HEK293 (cell line): ENCODE measurements around the gene RAB23.
"Not testable (repeated sequence)": the region's sequence is repeated elsewhere in the genome, so short reads cannot be mapped to it uniquely, and the experiment has no call there.

ENCODE experiments used
- CTCF ChIA-PET: fragments of 350-600 bp; formaldehyde crosslinking; extraction: SDS; loops from one replicate; lab custom pipeline; 2021; ENCODE audit warnings: antibody characterized with exemption; lab: Yijun Ruan, JAX
- POLR2A ChIA-PET: fragments of 300-600 bp; formaldehyde crosslinking; extraction: SDS; loops from one replicate; lab custom pipeline; 2020; ENCODE audit warnings: antibody characterized with exemption, inconsistent platforms; lab: Yijun Ruan, JAX
- H3K27ac ChIP-seq: fragments of 200-500 bp; sonication (Bioruptor generic); 2 replicates; pipeline ENCODE4 v1.5.1; 2014; ENCODE audit warnings: low read depth, low read length, control low read depth, inconsistent platforms; ENCODE audit errors: extremely low read depth
- H3K36me3 ChIP-seq, 2 experiments: fragments of 200-500 bp in 1 of 2; sonication (Bioruptor generic) in 1 of 2; 1 replicate in 1 of 2; 2 replicates in 1 of 2; pipeline ENCODE4 v1.5.1; 2014 to 2017; ENCODE audit warnings: inconsistent platforms in 2 of 2, low read length in 2 of 2; ENCODE audit not compliant: control insufficient read depth in 2 of 2, insufficient read depth in 1 of 2
- H3K4me1 ChIP-seq: fragments of 200-500 bp; sonication (Bioruptor generic); 2 replicates; pipeline ENCODE4 v1.5.1; 2014; ENCODE audit warnings: mild to moderate bottlenecking, low read length, inconsistent platforms; ENCODE audit not compliant: control insufficient read depth, insufficient read depth
- H3K4me3 ChIP-seq: 2 replicates; pipeline ENCODE4 v1.5.1; 2011; ENCODE audit warnings: low read depth, mild to moderate bottlenecking, control low read depth, low read length, moderate library complexity
- H3K9me3 ChIP-seq: fragments of 200-500 bp; sonication (Bioruptor generic); 2 replicates; pipeline ENCODE4 v1.5.1; 2014; ENCODE audit warnings: low read depth, low read length, inconsistent platforms; ENCODE audit not compliant: control insufficient read depth, insufficient read depth
- FEZF1 ChIP-seq: fragments of 450-650 bp; formaldehyde crosslinking; IDR thresholded peaks from 2 replicates; pipeline ENCODE4 v1.5.1; 2016; ENCODE audit warnings: missing biosample characterization, missing genetic modification characterization
- GLIS1 ChIP-seq: fragments of 450-650 bp; formaldehyde crosslinking; IDR thresholded peaks from 2 replicates; pipeline ENCODE4 v1.5.1; 2016; ENCODE audit warnings: missing biosample characterization, missing genetic modification characterization
- HOXA7 ChIP-seq: sonication (generic); formaldehyde crosslinking; IDR thresholded peaks from 2 replicates; pipeline ENCODE4 v1.8.1; 2022; ENCODE audit warnings: missing genetic modification reagents, borderline replicate concordance
- KLF16 ChIP-seq: fragments of 450-650 bp; formaldehyde crosslinking; IDR thresholded peaks from 2 replicates; pipeline ENCODE4 v1.5.1; 2017; ENCODE audit warnings: missing biosample characterization, missing genetic modification characterization
- KLF7 ChIP-seq: fragments of 450-650 bp; formaldehyde crosslinking; IDR thresholded peaks from 2 replicates; pipeline ENCODE4 v1.5.1; 2016; ENCODE audit warnings: missing biosample characterization, missing genetic modification characterization, borderline replicate concordance
- OSR2 ChIP-seq: fragments of 450-650 bp; formaldehyde crosslinking; IDR thresholded peaks from 2 replicates; pipeline ENCODE4 v1.5.1; 2016; ENCODE audit warnings: missing biosample characterization, missing genetic modification characterization
- OVOL3 ChIP-seq: fragments of 450-650 bp; formaldehyde crosslinking; IDR thresholded peaks from 2 replicates; pipeline ENCODE4 v1.5.1; 2016; ENCODE audit warnings: missing biosample characterization, missing genetic modification characterization
- SCRT1 ChIP-seq: fragments of 450-650 bp; formaldehyde crosslinking; IDR thresholded peaks from 2 replicates; pipeline ENCODE4 v1.5.1; 2016; ENCODE audit warnings: missing biosample characterization, missing genetic modification characterization, borderline replicate concordance
- SP2 ChIP-seq: fragments of 450-650 bp; formaldehyde crosslinking; IDR thresholded peaks from 2 replicates; pipeline ENCODE4 v1.5.1; 2016; ENCODE audit warnings: missing biosample characterization, missing genetic modification characterization
- ZIC2 ChIP-seq: fragments of 450-650 bp; formaldehyde crosslinking; IDR thresholded peaks from 2 replicates; pipeline ENCODE4 v1.5.1; 2016; ENCODE audit warnings: missing biosample characterization, missing genetic modification characterization
- ZNF157 ChIP-seq: fragments of 450-650 bp; formaldehyde crosslinking; IDR thresholded peaks from 2 replicates; pipeline ENCODE4 v1.5.1; 2016; ENCODE audit warnings: missing biosample characterization, missing genetic modification characterization
- ZNF175 ChIP-seq: fragments of 450-650 bp; formaldehyde crosslinking; IDR thresholded peaks from 2 replicates; pipeline ENCODE4 v1.5.1; 2016; ENCODE audit warnings: missing biosample characterization, missing genetic modification characterization
- ZNF394 ChIP-seq: fragments of 450-650 bp; formaldehyde crosslinking; IDR thresholded peaks from 2 replicates; pipeline ENCODE4 v1.5.1; 2016; ENCODE audit warnings: missing biosample characterization, missing genetic modification characterization, mild to moderate bottlenecking, moderate library complexity, borderline replicate concordance
- ZNF510 ChIP-seq: fragments of 450-650 bp; formaldehyde crosslinking; IDR thresholded peaks from 2 replicates; pipeline ENCODE4 v1.5.1; 2018; ENCODE audit warnings: mild to moderate bottlenecking, missing genetic modification characterization, missing biosample characterization; ENCODE audit not compliant: insufficient replicate concordance
- ZNF529 ChIP-seq: fragments of 450-650 bp; formaldehyde crosslinking; IDR thresholded peaks from 2 replicates; pipeline ENCODE4 v1.5.1; 2017; ENCODE audit warnings: missing genetic modification characterization, missing biosample characterization; ENCODE audit not compliant: insufficient replicate concordance
- ZNF670 ChIP-seq: fragments of 450-650 bp; formaldehyde crosslinking; IDR thresholded peaks from 2 replicates; pipeline ENCODE4 v1.5.1; 2016; ENCODE audit warnings: missing biosample characterization, missing genetic modification characterization, low read depth
- TF ChIP-seq, protein P1 (sequence below): fragments of 450-650 bp; formaldehyde crosslinking; IDR thresholded peaks from 2 replicates; pipeline ENCODE4 v1.5.1; 2016; ENCODE audit warnings: missing biosample characterization, missing genetic modification characterization
- TF ChIP-seq, protein P2 (sequence below): fragments of 450-650 bp; formaldehyde crosslinking; IDR thresholded peaks from 2 replicates; pipeline ENCODE4 v1.5.1; 2017; ENCODE audit warnings: missing biosample characterization, missing genetic modification characterization
- TF ChIP-seq, protein P3 (sequence below): fragments of 450-650 bp; formaldehyde crosslinking; IDR thresholded peaks from 2 replicates; pipeline ENCODE4 v1.5.1; 2017; ENCODE audit warnings: missing biosample characterization, missing genetic modification characterization

The RAB23 gene

DNA sequence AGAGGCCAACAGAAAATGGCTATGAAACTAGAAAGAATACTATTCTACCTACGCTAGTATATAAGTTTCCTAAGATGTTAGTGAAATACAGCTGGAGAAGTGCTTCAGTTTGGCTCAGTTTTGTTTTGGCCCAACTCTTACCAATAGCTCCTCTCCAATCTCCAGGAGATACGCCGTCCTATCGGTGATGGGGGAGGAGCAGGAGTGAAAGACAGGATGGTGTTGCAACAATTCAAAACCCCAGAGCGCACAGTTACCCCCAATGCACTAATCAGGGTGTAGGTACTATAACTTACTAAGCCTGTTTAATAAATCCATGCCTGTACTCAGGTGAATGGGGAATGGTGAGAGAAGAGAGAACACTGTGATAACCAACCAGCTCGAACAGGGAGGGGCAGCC is 24.2 kb upstream of the RAB23 start:
- H3K9me3 ChIP-seq = no peaks in the 10 kb centered on the region
- no peak overlapping the region for H3K27ac ChIP-seq
- H3K36me3 ChIP-seq = no peaks in the 10 kb centered on the region
- H3K4me1 ChIP-seq = peaks cover 6% of the 10 kb centered on the region; the same call in 1 of the 2 replicates
- H3K4me3 ChIP-seq = no peak overlapping the region
- CTCF ChIA-PET = interaction anchor here (0.7 to 1.6 kb wide), 3 partner anchors 11 to 291 kb away, joined by 3 to 4 read pairs (median 3); partner anchors contain the start of gene BEND6
- POLR2A ChIA-PET = no interaction called here
- no peak for TF ChIP-seq ZIC2 (tag by site-specific recombination)
- no peak for TF ChIP-seq ZNF175 (tag by site-specific recombination)
- no peak for TF ChIP-seq ZNF670 (tag by site-specific recombination)
- TF ChIP-seq ZNF157 = no peak
- TF ChIP-seq KLF16 (tag by site-specific recombination) = no peak
- no peak for TF ChIP-seq ZNF529
- TF ChIP-seq, protein P1, sequence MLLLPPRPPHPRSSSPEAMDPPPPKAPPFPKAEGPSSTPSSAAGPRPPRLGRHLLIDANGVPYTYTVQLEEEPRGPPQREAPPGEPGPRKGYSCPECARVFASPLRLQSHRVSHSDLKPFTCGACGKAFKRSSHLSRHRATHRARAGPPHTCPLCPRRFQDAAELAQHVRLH (tag by site-specific recombination) = no peak
- TF ChIP-seq, protein P2, sequence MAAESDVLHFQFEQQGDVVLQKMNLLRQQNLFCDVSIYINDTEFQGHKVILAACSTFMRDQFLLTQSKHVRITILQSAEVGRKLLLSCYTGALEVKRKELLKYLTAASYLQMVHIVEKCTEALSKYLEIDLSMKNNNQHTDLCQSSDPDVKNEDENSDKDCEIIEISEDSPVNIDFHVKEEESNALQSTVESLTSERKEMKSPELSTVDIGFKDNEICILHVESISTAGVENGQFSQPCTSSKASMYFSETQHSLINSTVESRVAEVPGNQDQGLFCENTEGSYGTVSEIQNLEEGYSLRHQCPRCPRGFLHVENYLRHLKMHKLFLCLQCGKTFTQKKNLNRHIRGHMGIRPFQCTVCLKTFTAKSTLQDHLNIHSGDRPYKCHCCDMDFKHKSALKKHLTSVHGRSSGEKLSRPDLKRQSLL (tag by site-specific recombination) = no peak
- TF ChIP-seq ZNF510 (tag by site-specific recombination) = no peak
- TF ChIP-seq, protein P3, sequence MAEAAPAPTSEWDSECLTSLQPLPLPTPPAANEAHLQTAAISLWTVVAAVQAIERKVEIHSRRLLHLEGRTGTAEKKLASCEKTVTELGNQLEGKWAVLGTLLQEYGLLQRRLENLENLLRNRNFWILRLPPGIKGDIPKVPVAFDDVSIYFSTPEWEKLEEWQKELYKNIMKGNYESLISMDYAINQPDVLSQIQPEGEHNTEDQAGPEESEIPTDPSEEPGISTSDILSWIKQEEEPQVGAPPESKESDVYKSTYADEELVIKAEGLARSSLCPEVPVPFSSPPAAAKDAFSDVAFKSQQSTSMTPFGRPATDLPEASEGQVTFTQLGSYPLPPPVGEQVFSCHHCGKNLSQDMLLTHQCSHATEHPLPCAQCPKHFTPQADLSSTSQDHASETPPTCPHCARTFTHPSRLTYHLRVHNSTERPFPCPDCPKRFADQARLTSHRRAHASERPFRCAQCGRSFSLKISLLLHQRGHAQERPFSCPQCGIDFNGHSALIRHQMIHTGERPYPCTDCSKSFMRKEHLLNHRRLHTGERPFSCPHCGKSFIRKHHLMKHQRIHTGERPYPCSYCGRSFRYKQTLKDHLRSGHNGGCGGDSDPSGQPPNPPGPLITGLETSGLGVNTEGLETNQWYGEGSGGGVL (tag by site-specific recombination) = no peak
- no peak for TF ChIP-seq HOXA7 (CRISPR knock-in tag)
- no peak for TF ChIP-seq OSR2 (tag by site-specific recombination)
- no peak for TF ChIP-seq KLF7 (tag by site-specific recombination)
- no peak for TF ChIP-seq GLIS1 (tag by site-specific recombination)
- TF ChIP-seq OVOL3 = no peak

DNA sequence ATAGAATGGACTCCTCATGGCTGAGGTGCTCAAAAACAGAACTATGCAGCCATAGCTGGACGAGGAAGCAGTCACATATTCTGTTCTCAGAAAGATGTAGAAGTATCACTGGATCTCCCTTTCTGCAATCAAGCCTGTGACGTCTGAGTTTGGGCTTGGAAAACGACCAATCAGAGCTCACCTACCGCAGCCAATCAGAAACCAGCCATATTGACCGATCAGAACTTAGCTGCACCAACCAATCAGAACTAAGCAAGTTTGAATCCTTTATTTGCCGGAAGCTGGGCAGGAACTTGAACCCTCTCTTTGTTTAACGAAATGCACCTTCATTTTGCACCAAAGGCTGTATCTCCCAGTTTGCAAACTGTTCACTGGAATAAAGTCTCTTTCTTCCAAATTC is 21.8 kb upstream of the RAB23 start:
- H3K27ac ChIP-seq = no peak overlapping the region
- no peak overlapping the region for H3K4me3 ChIP-seq
- CTCF ChIA-PET = no interaction called here
- TF ChIP-seq SP2 (tag by site-specific recombination) (no peak), FEZF1 (tag by site-specific recombination) (no peak), ZNF394 (tag by site-specific recombination) (no peak), SCRT1 (no peak)
- TF ChIP-seq, all 188 proteins: peak for 0
- H3K4me1 ChIP-seq = peaks cover 6% of the 10 kb centered on the region; the same call in 1 of the 2 replicates
- no peaks in the 10 kb centered on the region for H3K36me3 ChIP-seq
- POLR2A ChIA-PET = interaction anchor here (1.7 kb wide), 1 partner anchor 22 kb away, joined by 5 read pairs; the partner anchor contains the start of gene RAB23
- no peaks in the 10 kb centered on the region for H3K9me3 ChIP-seq

DNA sequence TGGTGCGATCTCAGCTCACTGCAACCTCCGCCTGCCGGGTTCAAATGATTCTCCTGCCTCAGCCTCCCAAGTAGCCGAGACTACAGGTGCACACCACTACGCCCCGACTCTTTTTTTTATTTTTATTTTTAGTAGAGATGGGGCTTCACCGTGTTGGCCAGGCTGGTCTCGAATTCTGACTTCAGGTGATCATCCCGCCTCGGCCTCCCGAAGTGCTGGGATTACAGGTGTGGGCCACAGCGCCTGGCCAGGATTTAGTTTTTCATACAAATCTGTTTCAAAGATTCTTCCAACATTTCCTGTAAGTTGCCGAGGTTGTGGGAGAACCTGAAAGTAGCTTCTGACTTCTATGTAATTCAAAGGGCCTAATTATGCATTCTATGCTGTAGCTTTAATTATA is 21.4 kb upstream of the RAB23 start:
- H3K27ac ChIP-seq, H3K4me3 ChIP-seq, H3K4me1 ChIP-seq, H3K36me3 ChIP-seq, H3K9me3 ChIP-seq, CTCF ChIA-PET: not testable (repeated sequence)
- POLR2A ChIA-PET = interaction anchor here (1.7 kb wide), 1 partner anchor 22 kb away, joined by 5 read pairs; the partner anchor contains the start of gene RAB23
